SU-DHL-6 (cell line): ENCODE results near the gene SEPTIN2.

ENCODE experiments used
- H2AFZ ChIP-seq: fragments of 200-600 bp; sonication (generic); 2 replicates; pipeline ENCODE4 v1.6.1; 2014; ENCODE audit warnings: low read depth, mild to moderate bottlenecking, moderate library complexity, mixed read lengths, antibody characterized with exemption, low read length; ENCODE audit not compliant: severe bottlenecking
- H3F3A ChIP-seq: fragments of 200-600 bp; shearing (Covaris generic); 2 replicates; pipeline ENCODE4 v1.6.0; 2016; ENCODE audit warnings: antibody characterized with exemption, mild to moderate bottlenecking; ENCODE audit not compliant: insufficient read depth
- H3K27ac ChIP-seq: fragments of 200-600 bp; sonication (generic); 2 replicates; pipeline ENCODE4 v1.5.1; 2016; ENCODE audit warnings: low read depth, mild to moderate bottlenecking, low read length, moderate library complexity, mixed read lengths
- H3K27me3 ChIP-seq: fragments of 200-600 bp; sonication (generic), shearing (Covaris generic); 2 replicates; pipeline ENCODE4 v1.6.0; 2014; ENCODE audit warnings: mild to moderate bottlenecking, low read length
- H3K36me3 ChIP-seq: fragments of 200-600 bp; sonication (generic); 2 replicates; pipeline ENCODE4 v1.6.1; 2014; ENCODE audit warnings: mild to moderate bottlenecking, low read length, mixed read lengths
- H3K4me2 ChIP-seq: fragments of 300-600, 200-600 bp; shearing (Covaris generic), sonication (generic); 2 replicates; pipeline ENCODE4 v1.6.0; 2014; ENCODE audit warnings: low read length, low read depth, mild to moderate bottlenecking; ENCODE audit not compliant: poor library complexity, severe bottlenecking
- H3K4me3 ChIP-seq: fragments of 200-600 bp; sonication (generic); 2 replicates; pipeline ENCODE4 v1.5.1; 2014; ENCODE audit warnings: antibody characterized with exemption, low read length, mild to moderate bottlenecking, mixed read lengths; ENCODE audit not compliant: insufficient read depth, poor library complexity, severe bottlenecking
- H3K79me2 ChIP-seq: fragments of 200-600 bp; sonication (generic); 2 replicates; pipeline ENCODE4 v1.6.1; 2014; ENCODE audit warnings: mild to moderate bottlenecking, low read length, moderate library complexity; ENCODE audit not compliant: insufficient read depth
- H3K9ac ChIP-seq: fragments of 200-600 bp; sonication (generic); 2 replicates; pipeline ENCODE4 v1.7.0; 2014; ENCODE audit warnings: mild to moderate bottlenecking, low read length
- H3K9me2 ChIP-seq: fragments of 200-600 bp; sonication (generic); replicated peaks from 2 replicates; pipeline ENCODE4 v1.6.1; 2014; ENCODE audit warnings: low read length; ENCODE audit not compliant: insufficient read depth
- H3K9me3 ChIP-seq: fragments of 200-600 bp; sonication (generic); 2 replicates; pipeline ENCODE4 v1.6.1; 2014; ENCODE audit warnings: low read length, mixed read lengths; ENCODE audit not compliant: insufficient read depth
- H4K20me1 ChIP-seq: fragments of 200-600 bp; sonication (generic); 2 replicates; pipeline ENCODE4 v1.6.1; 2014; ENCODE audit warnings: low read depth, mild to moderate bottlenecking, antibody characterized with exemption, low read length, moderate library complexity, mixed read lengths
- EZH2phosphoT487 ChIP-seq: fragments of 200-600 bp; sonication (generic), shearing (Covaris generic); conservative IDR thresholded peaks from 2 replicates; pipeline ENCODE4 v1.6.1; 2018; ENCODE audit warnings: mild to moderate bottlenecking, antibody characterized with exemption, low read length, moderate library complexity, mixed read lengths
- TF ChIP-seq, protein P1 (sequence below): fragments of 200-600 bp; sonication (generic); IDR thresholded peaks from one replicate; pipeline ENCODE4 v1.5.1; 2017; ENCODE audit warnings: antibody characterized with exemption, mild to moderate bottlenecking, low read length, moderate library complexity; ENCODE audit not compliant: insufficient read depth, poor library complexity, severe bottlenecking

The SEPTIN2 gene

DNA sequence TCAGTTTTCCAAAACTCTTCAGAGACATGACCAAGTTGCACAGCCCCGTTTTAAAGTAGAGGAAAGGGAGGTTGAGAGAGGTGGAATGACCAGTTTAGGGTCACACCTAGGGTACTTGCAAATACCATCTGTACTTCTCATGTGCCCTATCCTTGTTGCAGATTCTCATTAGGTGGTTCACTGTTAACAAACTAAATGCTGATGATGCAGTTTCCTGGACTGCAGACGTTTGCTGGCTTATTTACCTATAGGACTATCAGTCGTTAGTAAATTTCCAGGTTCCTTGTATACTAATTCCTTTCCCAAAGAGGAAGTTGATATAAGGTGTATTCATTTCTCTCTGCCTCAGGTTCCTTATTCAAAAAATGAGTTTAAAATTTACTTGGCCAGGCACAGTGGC lies 41.8 kb downstream of the SEPTIN2 start:
- H3K9me2 ChIP-seq: no peaks in the 10 kb centered on the region
- no peaks in the 10 kb centered on the region for H3K79me2 ChIP-seq
- H3K27ac ChIP-seq: no peak overlapping the region
- peaks cover 11% of the 10 kb centered on the region for H3K36me3 ChIP-seq
- H3K9ac ChIP-seq: no peak overlapping the region
- TF ChIP-seq, protein P1, sequence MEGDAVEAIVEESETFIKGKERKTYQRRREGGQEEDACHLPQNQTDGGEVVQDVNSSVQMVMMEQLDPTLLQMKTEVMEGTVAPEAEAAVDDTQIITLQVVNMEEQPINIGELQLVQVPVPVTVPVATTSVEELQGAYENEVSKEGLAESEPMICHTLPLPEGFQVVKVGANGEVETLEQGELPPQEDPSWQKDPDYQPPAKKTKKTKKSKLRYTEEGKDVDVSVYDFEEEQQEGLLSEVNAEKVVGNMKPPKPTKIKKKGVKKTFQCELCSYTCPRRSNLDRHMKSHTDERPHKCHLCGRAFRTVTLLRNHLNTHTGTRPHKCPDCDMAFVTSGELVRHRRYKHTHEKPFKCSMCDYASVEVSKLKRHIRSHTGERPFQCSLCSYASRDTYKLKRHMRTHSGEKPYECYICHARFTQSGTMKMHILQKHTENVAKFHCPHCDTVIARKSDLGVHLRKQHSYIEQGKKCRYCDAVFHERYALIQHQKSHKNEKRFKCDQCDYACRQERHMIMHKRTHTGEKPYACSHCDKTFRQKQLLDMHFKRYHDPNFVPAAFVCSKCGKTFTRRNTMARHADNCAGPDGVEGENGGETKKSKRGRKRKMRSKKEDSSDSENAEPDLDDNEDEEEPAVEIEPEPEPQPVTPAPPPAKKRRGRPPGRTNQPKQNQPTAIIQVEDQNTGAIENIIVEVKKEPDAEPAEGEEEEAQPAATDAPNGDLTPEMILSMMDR: no peak
- no peak for TF ChIP-seq EZH2phosphoT487
- peak overlapping the region; percentile 79 for H3K4me2 ChIP-seq
- no peaks in the 10 kb centered on the region; the same call in 1 of the 2 replicates for H4K20me1 ChIP-seq
- H3K4me3 ChIP-seq: no peak overlapping the region
- H2AFZ ChIP-seq: no peak overlapping the region
- H3F3A ChIP-seq: peaks cover 24% of the 10 kb centered on the region
- H3K27me3 ChIP-seq: no peaks in the 10 kb centered on the region
- no peaks in the 10 kb centered on the region for H3K9me3 ChIP-seq

DNA sequence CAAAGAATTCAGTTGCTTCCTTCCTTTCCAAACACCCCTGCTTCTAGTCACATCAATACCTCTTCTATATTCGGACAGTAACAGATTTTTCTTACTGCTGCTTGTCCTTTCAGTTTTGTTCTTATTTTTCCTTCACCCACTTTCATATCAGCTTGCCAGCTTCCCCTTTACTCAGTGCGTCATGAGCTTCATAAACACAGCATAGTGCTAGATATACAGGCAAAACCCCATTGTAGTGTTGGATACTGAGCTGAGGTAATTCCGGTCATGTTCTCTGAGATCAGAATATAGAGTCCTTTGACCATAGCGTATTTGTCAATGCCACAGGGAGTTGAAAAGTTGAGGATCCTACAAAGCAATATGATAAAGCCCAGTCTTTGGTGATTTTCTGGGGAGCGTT lies 42.7 kb downstream of the SEPTIN2 start:
- Histone ChIP-seq H3K36me3 (peaks cover 7% of the 10 kb centered on the region), H3K79me2 (no peaks in the 10 kb centered on the region), H3K27ac (no peak overlapping the region), H3K4me2 (no peak overlapping the region), H3K9ac (no peak overlapping the region), H4K20me1 (no peaks in the 10 kb centered on the region; the same call in 1 of the 2 replicates), H3K9me3 (no peaks in the 10 kb centered on the region), H3K27me3 (no peaks in the 10 kb centered on the region), H3K4me3 (no peak overlapping the region), H3K9me2 (no peaks in the 10 kb centered on the region), H3F3A (peaks cover 14% of the 10 kb centered on the region), H2AFZ (no peak overlapping the region)
- TF ChIP-seq EZH2phosphoT487: no peak
- TF ChIP-seq, protein P1: no peak

DNA sequence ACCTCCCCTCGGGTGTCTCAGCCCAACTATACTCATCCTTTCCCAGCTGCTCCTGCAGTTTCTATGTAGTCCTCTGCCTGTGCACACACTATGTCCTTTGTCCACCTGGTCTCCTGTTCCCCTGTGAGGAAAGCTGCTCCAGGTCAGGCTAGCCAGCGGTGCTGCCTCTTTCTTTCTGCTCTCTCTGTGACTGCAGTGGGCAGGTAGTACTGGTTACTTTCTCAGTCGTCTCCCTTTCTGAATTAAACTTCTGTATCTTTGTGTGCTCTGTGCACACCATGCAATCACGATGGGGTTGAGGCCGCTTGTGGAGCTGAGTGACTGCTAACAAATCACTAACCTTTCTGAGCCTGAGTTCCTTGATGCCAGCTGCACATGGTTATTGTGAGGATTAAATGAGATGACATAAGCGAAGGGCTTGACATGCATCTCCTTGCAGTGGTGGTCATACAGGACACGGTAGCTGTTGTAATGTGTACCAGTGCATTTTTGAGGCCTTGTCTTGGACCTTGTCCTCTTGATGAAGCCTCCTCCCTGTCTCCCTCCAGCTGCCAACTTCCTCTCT lies 43.8 kb downstream of the SEPTIN2 start:
- no peaks in the 10 kb centered on the region for H3K79me2 ChIP-seq
- no peaks in the 10 kb centered on the region; the same call in 1 of the 2 replicates for H4K20me1 ChIP-seq
- H3K36me3 ChIP-seq: no peaks in the 10 kb centered on the region
- H3K9me2 ChIP-seq: no peaks in the 10 kb centered on the region
- no peaks in the 10 kb centered on the region for H3K9me3 ChIP-seq
- no peak overlapping the region for H3K4me2 ChIP-seq
- no peaks in the 10 kb centered on the region for H3K27me3 ChIP-seq
- H2AFZ ChIP-seq: no peak overlapping the region
- no peak overlapping the region for H3K27ac ChIP-seq
- H3F3A ChIP-seq: peaks cover 6% of the 10 kb centered on the region; the same call in 1 of the 2 replicates
- no peak overlapping the region for H3K4me3 ChIP-seq
- H3K9ac ChIP-seq: no peak overlapping the region
- no peak for TF ChIP-seq EZH2phosphoT487
- TF ChIP-seq, protein P1: no peak
